ENCODE results near the gene CD59.

GRCh38 chr11:33703234-33703633, 33.0 kb downstream of the CD59 start:
- TF ChIP-seq POLR2A (IDR thresholded peaks at IDR 0.05; ENCODE audit: low read depth, low read length) (peak; percentile 49), CTCF (IDR thresholded peaks at IDR 0.05; ENCODE audit: extremely low read depth in 1 of 2, insufficient read depth in 1 of 2, low read depth in 1 of 2, low read length in 2 of 2) (no peak), POLR2AphosphoS5 (IDR thresholded peaks at IDR 0.05; ENCODE audit: insufficient read depth, low read depth, low read length) (peak; percentile 58), FOS (IDR thresholded peaks at IDR 0.05; ENCODE audit: borderline replicate concordance, insufficient read depth, low read length) (no peak)
- TF ChIP-seq, protein P1, sequence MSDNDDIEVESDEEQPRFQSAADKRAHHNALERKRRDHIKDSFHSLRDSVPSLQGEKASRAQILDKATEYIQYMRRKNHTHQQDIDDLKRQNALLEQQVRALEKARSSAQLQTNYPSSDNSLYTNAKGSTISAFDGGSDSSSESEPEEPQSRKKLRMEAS (IDR thresholded peaks at IDR 0.05; ENCODE audit: insufficient read depth, insufficient read length), result no peak

Measured in endothelial cell of umbilical vein (primary cell).